GM12878 (cell line): ENCODE data around the gene GHITM. TPM values are rescaled to one million over a fixed set of nuclear protein-coding genes. Genes with fewer than 3 reads are reported as not detected.

Experiments
- ATAC-seq: fragments of 200-7000 bp; cut with Tn5 transposase; 3 replicates; pipeline ENCODE4 v1.9.1; 2020; ENCODE audit warnings: mild to moderate bottlenecking, moderate library complexity
- BruUV-seq: library from RNA; stranded (reverse); fragments of 400-500 nt; replicated peaks from 2 replicates; lab custom pipeline; 2021; lab: Mats Ljungman, UMichigan
- CTCF ChIA-PET: fragments of 300-600 bp; sonication (Branson Sonifier 250); formaldehyde crosslinking; extraction: SDS; loops from one replicate; lab custom pipeline; 2021; ENCODE audit warnings: inconsistent platforms; lab: Yijun Ruan, JAX
- POLR2A ChIA-PET: fragments of 350-600 bp; formaldehyde crosslinking; extraction: SDS; loops from one replicate; lab custom pipeline; 2021; ENCODE audit warnings: inconsistent platforms; lab: Charles Lee
- RAD21 ChIA-PET: fragments of 300-600 bp; sonication (Branson Sonifier 250); formaldehyde crosslinking; loops from one replicate; lab custom pipeline; 2023; ENCODE audit warnings: antibody characterized with exemption; ENCODE audit not compliant: unreplicated experiment; lab: Charles Lee
- SMC1A ChIA-PET: fragments of 300-600 bp; sonication (Branson Sonifier 250); formaldehyde crosslinking; loops from one replicate; lab custom pipeline; 2023; ENCODE audit not compliant: unreplicated experiment, uncharacterized antibody; lab: Charles Lee
- DNase-seq: peaks from one replicate; pipeline ENCODE4 v3.0.0-alpha.2; 2011; ENCODE audit warnings: low read depth, low spot score
- FAIRE-seq: peaks from 3 replicates; lab custom pipeline; 2011; peaks lifted over from hg19 to GRCh38; lab: Jason Lieb, UNC
- H2AFZ ChIP-seq: 2 replicates; pipeline ENCODE4 v1.6.0; 2011; ENCODE audit warnings: low read depth, low read length, control low read depth; ENCODE audit not compliant: control insufficient read depth
- H3K27ac ChIP-seq: 2 replicates; pipeline ENCODE4 v1.5.1; 2011; ENCODE audit warnings: control low read depth; ENCODE audit not compliant: control insufficient read depth, insufficient read depth
- H3K27me3 ChIP-seq, 2 experiments: replicated peaks in 1 of 2; 2 replicates each; pipeline versions ENCODE4 v1.6.0 to v1.6.1; 2011; ENCODE audit warnings: low read length in 1 of 2; ENCODE audit not compliant: control insufficient read depth in 2 of 2, insufficient read depth in 2 of 2
- H3K36me3 ChIP-seq, 2 experiments: 2 replicates each; pipeline ENCODE4 v1.5.1; 2011; ENCODE audit warnings: low read length in 1 of 2; ENCODE audit not compliant: control insufficient read depth in 2 of 2, insufficient read depth in 2 of 2
- H3K4me1 ChIP-seq: 2 replicates; pipeline ENCODE4 v1.6.1; 2011; ENCODE audit warnings: mild to moderate bottlenecking, low read length, moderate library complexity, mixed read lengths; ENCODE audit not compliant: control insufficient read depth, insufficient read depth
- H3K4me2 ChIP-seq: 2 replicates; pipeline ENCODE4 v1.6.0; 2011; ENCODE audit warnings: control low read depth; ENCODE audit not compliant: control insufficient read depth, insufficient read depth
- H3K4me3 ChIP-seq: fragments of 200-600 bp; sonication (generic); 2 replicates; pipeline ENCODE4 v1.5.1; 2016
- H3K79me2 ChIP-seq: 2 replicates; pipeline ENCODE4 v1.6.0; 2011; ENCODE audit warnings: low read length; ENCODE audit not compliant: control insufficient read depth, insufficient read depth
- H3K9ac ChIP-seq: 2 replicates; pipeline ENCODE4 v1.8.0; 2011; ENCODE audit warnings: low read length, control low read depth, mixed read lengths; ENCODE audit not compliant: control insufficient read depth, insufficient read depth
- H3K9me3 ChIP-seq: replicated peaks from 3 replicates; pipeline ENCODE4 v1.5.1; 2011; ENCODE audit warnings: mild to moderate bottlenecking, low read length; ENCODE audit not compliant: control insufficient read depth, insufficient read depth
- H4K20me1 ChIP-seq: 2 replicates; pipeline ENCODE4 v1.6.0; 2011; ENCODE audit not compliant: control insufficient read depth, insufficient read depth
- CREB1 ChIP-seq: IDR thresholded peaks from 2 replicates; pipeline ENCODE4 v1.6.1; 2012; ENCODE audit warnings: low read depth, mild to moderate bottlenecking, inconsistent platforms
- E2F8 ChIP-seq: fragments of 450-650 bp; IDR thresholded peaks from 2 replicates; pipeline ENCODE4 v1.6.1; 2018; ENCODE audit warnings: mild to moderate bottlenecking, low read depth, moderate library complexity; ENCODE audit not compliant: partially characterized antibody
- FOXM1 ChIP-seq: IDR thresholded peaks from 2 replicates; pipeline ENCODE4 v1.6.1; 2012; ENCODE audit warnings: low read depth, mild to moderate bottlenecking, inconsistent platforms, low read length, moderate library complexity
- KLF5 ChIP-seq: fragments of 450-650 bp; IDR thresholded peaks from 2 replicates; pipeline ENCODE4 v1.6.1; 2014; ENCODE audit warnings: mild to moderate bottlenecking; ENCODE audit not compliant: partially characterized antibody
- MYB ChIP-seq: fragments of 150-350 bp; IDR thresholded peaks from 2 replicates; pipeline ENCODE4 v1.6.1; 2014; ENCODE audit warnings: mild to moderate bottlenecking, low read depth, low read length, borderline replicate concordance
- POLR2AphosphoS5 ChIP-seq: IDR thresholded peaks from 2 replicates; pipeline ENCODE4 v1.6.1; 2011; ENCODE audit warnings: mild to moderate bottlenecking, low read length, inconsistent platforms
- SPI1 ChIP-seq: IDR thresholded peaks from 2 replicates; pipeline ENCODE4 v1.6.1; 2011; ENCODE audit warnings: low read depth, mild to moderate bottlenecking, low read length, moderate library complexity, borderline replicate concordance; ENCODE audit not compliant: insufficient read depth
- TAF1 ChIP-seq: IDR thresholded peaks from 2 replicates; pipeline ENCODE4 v1.6.1; 2011; ENCODE audit warnings: mild to moderate bottlenecking, low read depth, low read length, borderline replicate concordance
- WRNIP1 ChIP-seq: IDR thresholded peaks from 2 replicates; pipeline ENCODE4 v1.6.1; 2011; ENCODE audit warnings: low read depth, low read length, improper control_type of control experiment, borderline replicate concordance
- ZNF384 ChIP-seq: IDR thresholded peaks from 2 replicates; pipeline ENCODE4 v1.6.1; 2012; ENCODE audit warnings: low read depth, mild to moderate bottlenecking, low read length, improper control_type of control experiment, borderline replicate concordance
- WGBS: methylation state at CpG from one replicate; pipeline ENCODE4 v1.1.6; 2016; ENCODE audit warnings: low lambda C conversion rate; ENCODE audit not compliant: insufficient replicate concordance, insufficient coverage; ENCODE audit errors: missing lambda C conversion rate; 5-methylcytosine and 5-hydroxymethylcytosine counted together
- in situ Hi-C: fragments of 300-500 bp; cut with MboI; formaldehyde crosslinking; loops from 9 replicates; pipeline ENCODE4 v1.14.3; 2018; ENCODE audit warnings: mixed read lengths
- intact Hi-C: fragments of 100-400 bp; cut with micrococcal nuclease; formaldehyde crosslinking; loops from one replicate; pipeline ENCODE4 v1.14.2; 2022; ENCODE audit not compliant: unreplicated experiment
- polyA plus RNA-seq, 11 experiments: library from polyadenylated mRNA; depleted of rRNA in 4 of 11; unstranded in 6 of 11; stranded (reverse) in 5 of 11; fragments of >200 nt; fragmentation: Nextera tagmentation in 4 of 11; fragmentation: Illumina TruSeq in 1 of 11; extraction: Ambion mirVana in 4 of 11; extraction: Trizol in 1 of 11; gene quantifications; 1 replicate in 1 of 11; 2 replicates in 10 of 11; pipeline versions ENCODE4 v1.2.1 to v1.2.3, GENCODE V29; 2011 to 2016; ENCODE audit warnings: inconsistent platforms in 2 of 11, missing spikeins in 2 of 11, low read depth in 1 of 11
- total RNA-seq, 4 experiments: library from RNA; depleted of rRNA in 3 of 4; stranded (reverse); fragments of >200 nt in 3 of 4; fragmentation: Illumina TruSeq in 1 of 4; extraction: Trizol in 1 of 4; gene quantifications; 2 replicates each; pipeline versions ENCODE4 v1.2.1 to v1.2.3, GENCODE V29; 2013 to 2021
- TF ChIP-seq, protein P1 (sequence below): IDR thresholded peaks from 2 replicates; pipeline ENCODE4 v1.6.1; 2012; ENCODE audit warnings: low read depth, low read length, improper control_type of control experiment
- TF ChIP-seq, protein P2 (sequence below): fragments of 450-650 bp; formaldehyde crosslinking; IDR thresholded peaks from 2 replicates; pipeline ENCODE4 v1.4.0; 2020; ENCODE audit warnings: mild to moderate bottlenecking, moderate library complexity
- TF ChIP-seq, protein P3 (sequence below): IDR thresholded peaks from 2 replicates; pipeline ENCODE4 v1.6.1; 2012; ENCODE audit warnings: low read depth, low read length, improper control_type of control experiment
- TF ChIP-seq, protein P4 (sequence below): fragments of 450-650 bp; IDR thresholded peaks from 2 replicates; pipeline ENCODE4 v1.6.1; 2017; ENCODE audit warnings: mild to moderate bottlenecking

GHITM gene
- total and polyA plus RNA-seq, 10 of the 15 experiments (the other 5 are each of a cell fraction or from before 2014, with no cell fraction given): 120 to 501 (median 209) TPM

DNA sequence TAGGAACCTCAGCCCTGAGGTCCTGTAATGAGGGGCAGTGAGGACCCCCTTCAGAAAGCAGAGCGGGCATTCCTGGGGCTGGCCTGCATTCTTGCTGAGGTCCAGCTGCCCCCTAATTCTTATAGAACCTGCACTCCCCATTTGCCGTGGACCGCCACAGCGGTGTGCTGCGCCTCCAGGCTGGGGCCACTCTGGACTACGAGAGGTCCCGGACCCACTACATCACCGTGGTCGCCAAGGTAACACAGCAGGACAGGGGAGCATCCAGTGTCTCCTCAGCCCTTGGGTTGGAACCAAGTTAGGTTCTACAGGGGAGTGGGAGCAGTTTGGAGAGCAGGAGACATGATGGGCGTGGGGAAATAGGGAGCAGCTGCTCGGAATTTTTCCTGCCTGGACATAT lies 62.4 kb downstream of the GHITM start:
- 50% methylated on average over 11 of the region's 11 CpGs for WGBS
- no peak for DNase-seq
- Histone ChIP-seq H3K9me3 (no peaks in the 10 kb centered on the region), H3K27ac (no peak overlapping the region), H3K9ac (no peak overlapping the region), H3K79me2 (no peaks in the 10 kb centered on the region), H3K4me2 (no peak overlapping the region), H3K4me3 (no peak overlapping the region), H3K4me1 (no peaks in the 10 kb centered on the region), H3K36me3 (no peaks in the 10 kb centered on the region), H2AFZ (no peak overlapping the region), H4K20me1 (no peaks in the 10 kb centered on the region), H3K27me3 (peaks cover 0 to 4% of the 10 kb centered on the region in 2 experiments; a peak in 3 of 4 replicates)
- BruUV-seq: no TSS peak
- ChIA-PET CTCF (interaction anchor here (1.0 to 28.3 kb wide), 5 partner anchors 28 to 142 kb away, joined by 3 to 788 read pairs (median 3); partner anchors contain the start of genes GHITM and GPR15LG), POLR2A (no interaction called here), RAD21 (interaction anchor here (0.6 to 3.6 kb wide), 7 partner anchors 28 to 63 kb away, joined by 3 to 74 read pairs (median 3); partner anchors contain the start of genes GHITM and GPR15LG), SMC1A (interaction anchor here (0.7 to 15.0 kb wide), 8 partner anchors 14 to 57 kb away, joined by 3 to 155 read pairs (median 6); no protein-coding TSS in a partner anchor)
- no peak for FAIRE-seq
- intact Hi-C loops (no loop called here), in situ Hi-C loops (loop anchor here (10.0 kb wide), 1 partner anchor 57 kb away; no protein-coding TSS in a partner anchor)
- ATAC-seq: no peak
- TF ChIP-seq CREB1 (no peak), SPI1 (no peak), POLR2AphosphoS5 (no peak), ZNF384 (no peak), FOXM1 (no peak), TAF1 (no peak), KLF5 (no peak), WRNIP1 (no peak), E2F8 (no peak), MYB (no peak)
- TF ChIP-seq, protein P1, sequence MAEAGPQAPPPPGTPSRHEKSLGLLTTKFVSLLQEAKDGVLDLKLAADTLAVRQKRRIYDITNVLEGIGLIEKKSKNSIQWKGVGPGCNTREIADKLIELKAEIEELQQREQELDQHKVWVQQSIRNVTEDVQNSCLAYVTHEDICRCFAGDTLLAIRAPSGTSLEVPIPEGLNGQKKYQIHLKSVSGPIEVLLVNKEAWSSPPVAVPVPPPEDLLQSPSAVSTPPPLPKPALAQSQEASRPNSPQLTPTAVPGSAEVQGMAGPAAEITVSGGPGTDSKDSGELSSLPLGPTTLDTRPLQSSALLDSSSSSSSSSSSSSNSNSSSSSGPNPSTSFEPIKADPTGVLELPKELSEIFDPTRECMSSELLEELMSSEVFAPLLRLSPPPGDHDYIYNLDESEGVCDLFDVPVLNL: no peak
- TF ChIP-seq, protein P2, sequence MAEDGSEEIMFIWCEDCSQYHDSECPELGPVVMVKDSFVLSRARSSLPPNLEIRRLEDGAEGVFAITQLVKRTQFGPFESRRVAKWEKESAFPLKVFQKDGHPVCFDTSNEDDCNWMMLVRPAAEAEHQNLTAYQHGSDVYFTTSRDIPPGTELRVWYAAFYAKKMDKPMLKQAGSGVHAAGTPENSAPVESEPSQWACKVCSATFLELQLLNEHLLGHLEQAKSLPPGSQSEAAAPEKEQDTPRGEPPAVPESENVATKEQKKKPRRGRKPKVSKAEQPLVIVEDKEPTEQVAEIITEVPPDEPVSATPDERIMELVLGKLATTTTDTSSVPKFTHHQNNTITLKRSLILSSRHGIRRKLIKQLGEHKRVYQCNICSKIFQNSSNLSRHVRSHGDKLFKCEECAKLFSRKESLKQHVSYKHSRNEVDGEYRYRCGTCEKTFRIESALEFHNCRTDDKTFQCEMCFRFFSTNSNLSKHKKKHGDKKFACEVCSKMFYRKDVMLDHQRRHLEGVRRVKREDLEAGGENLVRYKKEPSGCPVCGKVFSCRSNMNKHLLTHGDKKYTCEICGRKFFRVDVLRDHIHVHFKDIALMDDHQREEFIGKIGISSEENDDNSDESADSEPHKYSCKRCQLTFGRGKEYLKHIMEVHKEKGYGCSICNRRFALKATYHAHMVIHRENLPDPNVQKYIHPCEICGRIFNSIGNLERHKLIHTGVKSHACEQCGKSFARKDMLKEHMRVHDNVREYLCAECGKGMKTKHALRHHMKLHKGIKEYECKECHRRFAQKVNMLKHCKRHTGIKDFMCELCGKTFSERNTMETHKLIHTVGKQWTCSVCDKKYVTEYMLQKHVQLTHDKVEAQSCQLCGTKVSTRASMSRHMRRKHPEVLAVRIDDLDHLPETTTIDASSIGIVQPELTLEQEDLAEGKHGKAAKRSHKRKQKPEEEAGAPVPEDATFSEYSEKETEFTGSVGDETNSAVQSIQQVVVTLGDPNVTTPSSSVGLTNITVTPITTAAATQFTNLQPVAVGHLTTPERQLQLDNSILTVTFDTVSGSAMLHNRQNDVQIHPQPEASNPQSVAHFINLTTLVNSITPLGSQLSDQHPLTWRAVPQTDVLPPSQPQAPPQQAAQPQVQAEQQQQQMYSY (CRISPR knock-in tag): no peak
- TF ChIP-seq, protein P3, sequence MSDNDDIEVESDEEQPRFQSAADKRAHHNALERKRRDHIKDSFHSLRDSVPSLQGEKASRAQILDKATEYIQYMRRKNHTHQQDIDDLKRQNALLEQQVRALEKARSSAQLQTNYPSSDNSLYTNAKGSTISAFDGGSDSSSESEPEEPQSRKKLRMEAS: no peak
- TF ChIP-seq, protein P4, sequence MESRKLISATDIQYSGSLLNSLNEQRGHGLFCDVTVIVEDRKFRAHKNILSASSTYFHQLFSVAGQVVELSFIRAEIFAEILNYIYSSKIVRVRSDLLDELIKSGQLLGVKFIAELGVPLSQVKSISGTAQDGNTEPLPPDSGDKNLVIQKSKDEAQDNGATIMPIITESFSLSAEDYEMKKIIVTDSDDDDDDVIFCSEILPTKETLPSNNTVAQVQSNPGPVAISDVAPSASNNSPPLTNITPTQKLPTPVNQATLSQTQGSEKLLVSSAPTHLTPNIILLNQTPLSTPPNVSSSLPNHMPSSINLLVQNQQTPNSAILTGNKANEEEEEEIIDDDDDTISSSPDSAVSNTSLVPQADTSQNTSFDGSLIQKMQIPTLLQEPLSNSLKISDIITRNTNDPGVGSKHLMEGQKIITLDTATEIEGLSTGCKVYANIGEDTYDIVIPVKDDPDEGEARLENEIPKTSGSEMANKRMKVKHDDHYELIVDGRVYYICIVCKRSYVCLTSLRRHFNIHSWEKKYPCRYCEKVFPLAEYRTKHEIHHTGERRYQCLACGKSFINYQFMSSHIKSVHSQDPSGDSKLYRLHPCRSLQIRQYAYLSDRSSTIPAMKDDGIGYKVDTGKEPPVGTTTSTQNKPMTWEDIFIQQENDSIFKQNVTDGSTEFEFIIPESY: no peak
